Renal cortical epithelial cell (primary cell): ENCODE data around the gene HMGCS2. TPM values are rescaled to one million over a fixed set of nuclear protein-coding genes. Genes with fewer than 3 reads are reported as not detected.

Experiments used
- DNase-seq: peaks from one replicate; pipeline ENCODE4 v3.0.0-alpha.2; 2011; ENCODE audit warnings: low read depth
- total RNA-seq: library from RNA; depleted of rRNA; stranded (reverse); fragments of >200 nt; gene quantifications from 2 replicates; pipeline ENCODE4 v1.2.3, GENCODE V29; 2014

Gene HMGCS2
- total RNA-seq, 1 donor from 2014 or later, result not detected

DNA sequence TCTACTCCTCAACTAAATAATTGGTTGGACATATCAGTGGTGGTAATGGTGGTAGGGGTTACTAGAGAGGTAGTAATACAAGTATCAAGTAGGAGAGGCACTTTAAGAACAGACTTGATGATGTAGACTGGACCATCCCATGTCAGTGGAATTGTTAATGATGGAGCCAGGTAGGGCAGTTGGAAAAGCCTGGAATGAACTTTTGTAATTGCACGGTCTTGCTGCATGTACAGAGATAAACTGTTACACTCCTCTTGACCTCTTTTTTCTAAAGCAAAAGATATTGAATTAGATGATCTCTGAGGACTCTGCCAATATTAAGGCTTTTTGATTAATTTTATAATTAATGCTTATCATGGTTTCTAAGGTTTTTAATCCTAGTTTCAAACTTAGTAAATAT lies 5.8 kb downstream of the HMGCS2 start:
- DNase-seq, result no peak

DNA sequence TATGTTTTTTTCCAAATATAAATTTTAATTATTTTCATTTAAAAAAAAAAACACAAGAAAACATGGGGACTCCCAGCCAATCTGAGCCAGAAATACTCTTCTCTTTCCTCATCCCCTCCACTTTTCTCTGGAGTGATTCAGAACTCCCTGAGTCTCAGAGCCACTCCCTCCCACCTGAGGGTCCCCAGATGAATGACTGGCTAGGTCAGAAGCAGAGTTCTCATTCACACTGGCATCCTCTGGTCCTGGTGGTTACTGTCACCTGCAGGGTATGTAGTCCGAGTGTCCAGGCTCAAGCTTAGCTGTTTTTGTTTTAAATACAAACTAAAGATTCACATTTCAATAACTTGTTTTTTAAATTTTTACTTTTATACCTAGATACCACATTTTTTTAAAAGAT lies 6.3 kb downstream of the HMGCS2 start:
- no peak for DNase-seq

DNA sequence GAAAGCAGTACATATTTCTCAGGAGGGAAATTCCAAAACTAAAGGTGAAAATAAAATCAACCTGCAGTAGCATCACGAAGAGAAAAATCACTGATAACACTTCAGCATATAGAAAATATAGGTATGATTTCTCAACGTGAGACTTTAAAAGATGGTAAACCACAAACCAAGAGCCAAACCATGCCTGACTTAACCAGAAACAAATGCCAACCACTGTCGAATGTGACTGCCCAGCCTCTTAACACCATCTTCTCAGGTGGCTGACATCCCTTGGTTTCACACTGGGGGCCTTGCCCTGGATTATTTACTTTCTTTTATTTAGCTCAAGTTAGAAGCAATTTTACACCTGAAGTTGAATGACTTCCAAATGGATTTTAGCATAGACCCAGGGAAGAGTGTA lies 10.1 kb downstream of the HMGCS2 start:
- DNase-seq, result no peak

DNA sequence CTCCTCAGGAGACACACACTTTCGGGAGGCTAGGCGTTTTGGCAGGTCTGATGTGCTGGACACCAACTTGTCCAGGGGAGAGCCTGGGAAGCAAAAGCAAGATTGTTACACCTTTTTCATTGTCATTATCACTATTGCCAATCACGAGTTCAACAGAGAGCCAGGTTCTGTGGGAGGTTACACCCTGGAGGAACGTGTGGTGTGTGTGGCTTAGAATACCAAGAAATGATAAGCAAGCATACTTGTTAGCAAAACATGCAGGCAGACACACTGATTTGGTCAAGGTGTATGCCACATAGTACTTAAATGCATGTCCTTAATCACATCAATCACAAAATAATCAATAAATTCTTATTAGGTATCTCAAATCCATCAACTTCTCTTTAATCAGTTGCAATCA lies 16.1 kb downstream of the HMGCS2 start:
- no peak for DNase-seq

DNA sequence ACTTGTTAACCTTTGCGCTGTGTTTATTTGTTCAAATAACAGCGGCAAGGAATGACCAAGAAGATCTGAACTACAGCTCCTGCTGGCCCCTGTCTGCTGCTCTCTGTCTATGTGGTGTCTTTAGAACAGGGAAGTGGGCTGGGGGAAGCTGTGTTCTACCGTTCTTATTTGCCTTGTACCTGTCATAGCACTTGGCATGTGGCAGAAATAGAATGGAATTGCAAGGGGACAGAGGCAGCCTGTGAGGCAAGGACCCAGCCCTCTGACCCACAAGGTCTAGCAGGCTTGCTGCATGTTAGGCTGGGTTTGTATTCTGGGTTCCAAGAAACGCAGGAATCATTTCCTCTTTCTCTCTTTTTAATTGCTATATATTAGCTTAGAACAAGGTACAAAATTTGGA lies 20.7 kb downstream of the HMGCS2 start:
- DNase-seq, result no peak

DNA sequence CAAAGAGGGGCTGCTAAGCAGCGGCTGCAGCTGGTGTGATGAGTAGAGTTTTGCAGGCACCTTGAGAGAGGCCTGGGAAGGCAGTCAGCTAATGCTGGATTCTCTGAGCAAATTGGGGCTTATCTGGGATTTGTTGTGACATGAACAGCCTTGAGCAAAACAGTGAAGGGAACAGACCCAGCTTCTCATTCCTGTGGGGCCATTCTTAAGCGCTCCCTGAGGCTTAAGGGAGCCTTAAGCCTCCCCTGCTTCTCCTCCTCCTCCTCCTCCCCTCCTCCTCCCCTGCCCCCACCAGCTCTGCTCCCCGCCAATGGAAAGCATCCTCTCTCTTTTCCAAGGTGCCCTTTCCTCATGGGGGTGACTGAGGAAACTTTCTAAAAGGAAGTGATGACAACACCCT lies 21.3 kb downstream of the HMGCS2 start:
- no peak for DNase-seq

DNA sequence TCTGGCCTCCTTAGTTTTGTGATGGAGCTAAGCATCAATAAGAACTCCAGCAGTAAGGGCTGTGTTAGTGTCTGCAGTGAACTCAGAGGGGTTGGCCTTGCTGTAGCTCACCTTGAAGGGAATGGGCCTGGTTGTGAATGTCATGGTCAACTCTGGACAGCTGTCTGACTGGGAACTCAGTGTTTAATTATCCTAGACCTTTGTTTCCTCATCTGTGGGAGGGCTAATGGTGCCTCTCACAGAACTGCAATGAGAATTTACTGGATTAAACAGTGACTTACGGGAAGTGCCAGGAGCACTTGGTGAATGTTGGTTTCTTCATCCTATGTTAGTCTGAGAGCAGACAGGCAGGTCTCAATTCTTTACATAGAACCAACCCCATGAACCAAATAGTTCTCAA lies 23.7 kb downstream of the HMGCS2 start:
- DNase-seq, result no peak

DNA sequence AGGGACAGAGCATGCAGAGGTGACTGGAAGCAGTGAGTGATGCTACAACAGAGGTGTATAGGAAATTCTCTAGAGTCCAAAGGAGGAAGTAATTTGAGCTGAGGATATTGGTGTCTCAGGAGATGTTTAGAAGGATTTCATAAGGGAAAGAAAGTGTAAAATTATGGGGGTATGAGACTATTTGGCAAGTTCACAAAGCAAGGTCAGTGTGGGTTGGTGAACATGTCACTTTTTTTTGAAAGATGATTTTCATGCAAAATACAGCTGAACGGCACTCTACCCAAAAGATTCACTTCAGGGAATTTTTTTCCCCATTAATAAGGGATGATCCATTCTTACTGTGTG lies 24.1 kb downstream of the HMGCS2 start:
- no peak for DNase-seq

DNA sequence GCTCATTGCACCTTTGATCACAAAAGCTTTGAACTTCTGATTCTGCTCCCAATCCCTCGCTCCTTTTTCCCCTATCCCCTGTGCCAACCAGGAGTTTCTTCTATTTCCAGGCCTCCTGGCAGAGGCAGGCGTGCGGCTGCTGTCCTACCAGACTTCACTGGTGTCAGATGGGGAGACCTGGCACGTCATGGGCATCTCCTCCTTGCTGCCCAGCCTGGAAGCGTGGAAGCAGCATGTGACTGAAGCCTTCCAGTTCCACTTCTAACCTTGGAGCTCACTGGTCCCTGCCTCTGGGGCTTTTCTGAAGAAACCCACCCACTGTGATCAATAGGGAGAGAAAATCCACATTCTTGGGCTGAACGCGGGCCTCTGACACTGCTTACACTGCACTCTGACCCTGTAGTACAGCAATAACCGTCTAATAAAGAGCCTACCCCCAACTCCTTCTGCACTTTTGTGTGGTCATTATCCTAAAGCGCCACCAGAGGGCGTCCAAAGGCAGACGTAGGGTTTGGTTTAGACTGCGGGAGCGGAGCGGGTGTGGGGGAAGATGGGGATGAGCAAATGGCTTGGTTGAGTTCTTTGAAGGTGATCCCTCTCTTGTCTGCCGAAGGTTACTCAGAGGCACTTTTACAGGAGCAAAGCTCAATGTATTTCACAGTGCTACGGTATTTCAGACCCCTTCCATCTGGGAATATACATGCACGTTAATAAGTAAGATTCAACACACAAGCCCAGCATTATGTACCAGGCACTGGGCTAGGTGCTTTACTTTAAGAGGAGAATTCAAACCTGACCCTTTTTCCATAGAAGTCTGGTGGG lies 24.7 kb downstream of the HMGCS2 start:
- peak; percentile 49 for DNase-seq

DNA sequence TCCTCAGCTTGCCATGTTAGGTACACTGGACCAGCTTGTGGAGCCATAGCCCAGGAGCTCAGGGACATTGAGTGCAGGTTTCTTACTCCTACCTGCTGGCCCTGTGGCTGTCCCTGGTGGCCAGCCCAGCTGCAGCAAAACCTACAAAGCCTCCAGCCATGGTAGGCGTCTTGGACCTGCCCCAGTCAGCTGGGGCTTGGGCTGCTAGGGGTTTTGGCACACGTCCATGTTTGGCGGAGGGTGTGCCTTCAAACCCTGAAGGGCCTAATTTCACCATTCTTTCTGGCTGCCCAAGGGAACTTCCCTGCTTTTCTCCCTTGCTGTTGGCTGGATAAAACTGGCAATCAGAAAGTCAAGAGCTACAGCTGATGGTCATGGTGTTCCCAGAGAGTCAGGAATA lies 25.4 kb downstream of the HMGCS2 start:
- no peak for DNase-seq

DNA sequence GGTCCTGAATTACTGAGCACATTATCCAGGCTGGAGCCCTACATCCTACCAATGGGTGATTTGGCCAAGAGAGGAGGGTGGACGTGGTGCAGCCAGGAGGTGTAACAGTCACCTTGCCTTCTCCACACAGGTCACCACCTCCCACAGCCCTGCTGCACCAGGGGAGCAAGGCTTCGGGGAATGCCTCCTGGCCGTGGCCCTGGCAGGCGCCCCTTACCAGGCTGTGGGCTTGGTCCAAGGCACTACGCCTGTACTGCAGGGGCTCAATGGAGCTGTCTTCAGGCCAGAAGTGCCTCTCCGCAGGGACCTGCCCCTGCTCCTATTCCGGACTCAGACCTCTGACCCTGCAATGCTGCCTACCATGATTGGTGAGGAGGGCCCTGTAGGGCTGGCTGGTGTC lies 26.0 kb downstream of the HMGCS2 start:
- DNase-seq, result no peak

DNA sequence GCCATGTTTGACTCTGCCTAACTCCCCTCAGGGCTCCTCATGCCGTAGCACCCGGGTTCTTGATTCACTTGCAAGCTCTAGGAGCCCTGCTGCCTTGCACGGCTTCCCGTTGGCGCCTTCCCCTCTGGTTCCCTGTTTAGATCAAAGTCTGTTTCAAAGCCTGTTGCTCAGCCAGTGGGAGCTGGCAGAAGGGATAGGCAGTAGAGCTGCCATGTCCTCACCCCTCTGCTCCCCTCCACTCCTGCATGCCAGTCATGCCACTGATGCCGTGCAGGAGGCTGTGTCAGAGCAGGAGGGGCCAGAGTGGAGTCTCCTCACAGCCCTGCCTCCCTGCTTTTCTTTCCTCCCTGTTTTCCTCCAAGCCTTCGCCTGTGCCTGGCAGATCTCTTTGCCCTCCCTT lies 26.5 kb downstream of the HMGCS2 start:
- DNase-seq, result peak; percentile 47

DNA sequence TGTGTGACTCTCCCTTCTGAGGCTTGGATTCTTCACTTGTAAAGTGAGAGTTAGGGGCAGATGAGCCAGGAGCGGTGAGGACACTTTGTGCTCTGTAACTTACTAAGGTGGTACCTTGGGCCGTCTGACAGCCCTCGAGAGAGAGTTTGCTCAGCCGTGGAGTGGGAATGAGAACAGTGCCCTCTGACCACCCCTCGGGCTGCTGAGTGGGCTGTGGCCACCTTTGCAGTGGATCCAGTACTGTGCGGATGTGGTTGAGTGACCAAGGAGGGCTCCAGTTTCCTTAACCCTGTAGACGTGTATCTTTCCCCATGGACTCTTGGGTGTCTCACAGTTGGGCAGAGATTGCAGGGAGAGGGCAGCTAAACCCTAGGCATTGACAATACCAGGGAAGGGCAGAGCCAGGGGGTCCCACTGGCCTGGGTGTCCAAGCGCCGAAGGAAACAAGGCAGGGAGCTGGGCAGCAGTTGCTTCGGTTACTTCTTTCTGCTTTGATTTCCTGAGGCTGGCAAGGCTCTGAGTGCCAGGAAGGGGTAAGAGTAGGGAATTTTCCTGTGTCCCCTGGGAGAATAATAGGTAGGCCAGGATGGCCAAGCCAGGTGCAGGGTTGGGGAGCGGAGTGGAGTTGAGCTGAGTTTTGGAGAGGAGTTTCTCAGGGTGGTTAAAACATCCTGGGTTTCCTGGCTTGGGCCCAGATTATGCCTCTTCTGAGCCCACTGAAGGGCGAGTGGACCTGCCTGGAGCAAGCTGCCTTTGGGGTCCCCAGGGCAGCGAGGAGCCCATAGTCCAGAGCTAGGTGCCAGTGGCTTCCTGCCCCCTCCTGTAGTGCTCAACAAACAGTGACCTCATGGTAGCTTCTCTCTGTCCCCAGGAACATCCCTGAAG lies 27.6 kb downstream of the HMGCS2 start:
- no peak for DNase-seq

DNA sequence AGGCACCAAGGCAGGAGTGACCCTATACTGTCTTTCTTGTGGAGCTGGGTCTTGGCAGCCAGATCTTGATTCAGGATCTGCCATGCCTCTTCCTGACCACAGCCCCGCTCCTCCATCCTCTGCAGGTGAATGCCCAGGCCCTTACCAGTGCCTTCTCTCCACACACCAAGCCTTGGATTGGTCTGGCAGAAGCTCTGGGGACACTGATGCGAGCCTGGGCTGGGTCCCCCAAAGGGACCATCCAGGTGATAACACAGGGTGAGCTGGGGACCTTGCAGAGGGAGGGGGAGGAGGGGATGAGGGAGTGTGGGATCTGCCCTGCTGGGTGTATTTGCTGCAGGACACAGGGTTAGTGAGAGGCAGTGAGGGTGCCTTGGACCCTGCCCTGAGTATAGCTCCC lies 28.4 kb downstream of the HMGCS2 start:
- DNase-seq, result no peak

DNA sequence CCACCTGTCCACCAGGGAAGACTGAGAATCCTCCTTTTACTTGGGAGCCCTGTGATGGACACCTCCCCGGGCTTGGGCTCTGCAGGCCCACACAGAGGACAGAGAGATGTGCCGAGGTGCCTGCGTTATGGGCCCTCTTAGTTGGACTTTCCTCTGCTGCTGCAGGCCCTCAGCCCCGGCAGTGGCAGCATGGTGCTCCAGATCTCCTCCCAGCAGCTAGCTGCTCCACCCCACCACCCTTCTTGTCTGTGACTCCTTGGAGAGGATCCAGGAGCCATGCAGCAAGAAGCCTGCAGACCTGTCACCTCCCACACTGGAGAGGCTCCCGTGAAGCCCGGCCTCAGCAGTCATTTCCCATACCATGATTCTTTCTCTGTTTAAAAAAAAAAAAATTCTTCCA lies 29.6 kb downstream of the HMGCS2 start:
- no peak for DNase-seq

DNA sequence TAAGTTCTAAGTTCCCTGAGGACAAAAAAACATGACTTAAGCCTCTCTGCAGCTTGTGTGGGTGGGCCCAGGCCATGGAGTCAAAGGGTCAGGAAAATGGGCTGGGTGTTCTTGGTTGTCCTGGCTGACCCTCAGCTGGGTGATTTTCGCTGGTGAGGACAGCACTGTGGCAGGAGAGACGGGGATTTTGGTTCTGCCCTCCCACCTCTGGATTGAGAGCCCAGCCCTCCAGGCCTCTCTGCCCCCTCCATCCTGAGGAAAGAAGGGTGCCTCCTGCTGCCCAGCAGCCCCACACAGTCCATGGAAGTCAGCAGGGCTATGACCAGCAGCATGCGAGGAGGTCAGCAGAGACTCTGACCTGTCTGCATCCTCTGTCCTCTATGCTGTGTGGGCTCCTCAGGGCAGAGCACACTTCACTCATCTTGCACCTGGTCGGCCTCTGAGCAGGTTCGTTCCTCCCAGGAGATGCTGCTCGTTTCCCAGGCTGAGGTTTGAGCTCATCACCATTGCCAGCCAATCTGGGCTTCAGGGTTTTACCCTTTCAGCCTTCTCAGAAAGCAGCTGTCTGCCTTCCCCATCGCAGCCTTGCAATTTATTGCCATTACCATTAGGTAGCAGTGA lies 30.5 kb downstream of the HMGCS2 start:
- no peak for DNase-seq

DNA sequence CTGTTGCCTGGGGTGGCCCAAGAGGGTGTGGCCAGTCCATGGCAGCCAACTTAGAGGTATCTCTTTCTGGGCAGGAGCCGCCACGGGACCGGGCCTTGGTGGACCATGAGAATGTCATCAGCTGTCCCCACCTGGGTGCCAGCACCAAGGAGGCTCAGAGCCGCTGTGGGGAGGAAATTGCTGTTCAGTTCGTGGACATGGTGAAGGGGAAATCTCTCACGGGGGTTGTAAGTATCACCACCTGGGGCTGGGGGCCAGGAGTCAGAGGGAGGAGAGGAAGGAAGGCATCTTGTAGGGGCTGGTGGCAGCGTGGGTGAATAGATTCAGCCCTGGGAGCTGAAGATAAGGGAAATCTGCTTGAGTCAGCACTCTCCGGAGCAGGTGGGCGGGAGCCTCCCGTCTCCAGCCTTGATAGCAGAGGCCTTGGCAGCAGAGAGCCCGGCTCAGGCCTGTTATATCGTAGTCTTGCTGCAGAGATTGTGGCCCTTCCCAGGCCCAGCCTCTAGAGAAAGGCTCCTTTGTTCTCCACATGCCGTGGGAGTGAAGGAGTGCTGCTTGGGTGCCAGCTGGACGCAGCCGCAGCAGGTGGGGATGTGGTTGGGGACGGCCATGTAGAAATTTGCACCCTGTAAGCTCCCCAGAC lies 31.5 kb downstream of the HMGCS2 start:
- DNase-seq, result no peak

DNA sequence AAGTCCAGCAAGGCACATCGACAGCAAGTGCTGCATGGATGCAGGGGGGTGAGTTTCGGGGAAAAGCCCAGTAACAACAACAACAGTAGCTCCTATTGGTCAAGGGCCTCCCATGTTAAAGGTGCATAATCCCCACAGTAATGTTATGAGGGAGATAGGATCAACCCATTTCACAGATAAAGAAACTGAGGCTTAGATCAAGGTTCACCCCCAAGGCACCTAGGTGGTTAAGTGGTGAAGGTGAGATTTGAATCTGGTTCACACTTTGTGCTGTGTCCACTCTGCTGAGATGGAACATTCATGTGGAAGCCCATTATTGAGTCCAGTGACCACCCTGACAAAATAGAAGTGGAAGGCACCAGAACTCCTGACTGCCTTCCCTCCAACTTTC lies 32.1 kb downstream of the HMGCS2 start:
- no peak for DNase-seq

DNA sequence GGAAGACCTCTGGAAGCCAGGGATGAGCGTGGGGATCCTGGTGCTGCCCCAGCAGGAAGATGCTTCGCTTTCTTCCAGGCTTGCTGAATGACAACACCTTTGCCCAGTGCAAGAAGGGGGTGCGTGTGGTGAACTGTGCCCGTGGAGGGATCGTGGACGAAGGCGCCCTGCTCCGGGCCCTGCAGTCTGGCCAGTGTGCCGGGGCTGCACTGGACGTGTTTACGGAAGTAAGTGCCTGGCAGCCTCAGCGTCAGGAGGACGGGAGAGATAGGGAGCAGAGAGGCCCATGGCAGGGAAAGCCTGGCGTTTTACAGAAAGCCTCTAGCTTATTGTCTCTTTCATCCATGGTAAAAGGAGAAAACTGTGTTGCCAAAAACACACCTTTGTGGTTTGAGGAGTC lies 33.5 kb downstream of the HMGCS2 start:
- DNase-seq, result no peak

DNA sequence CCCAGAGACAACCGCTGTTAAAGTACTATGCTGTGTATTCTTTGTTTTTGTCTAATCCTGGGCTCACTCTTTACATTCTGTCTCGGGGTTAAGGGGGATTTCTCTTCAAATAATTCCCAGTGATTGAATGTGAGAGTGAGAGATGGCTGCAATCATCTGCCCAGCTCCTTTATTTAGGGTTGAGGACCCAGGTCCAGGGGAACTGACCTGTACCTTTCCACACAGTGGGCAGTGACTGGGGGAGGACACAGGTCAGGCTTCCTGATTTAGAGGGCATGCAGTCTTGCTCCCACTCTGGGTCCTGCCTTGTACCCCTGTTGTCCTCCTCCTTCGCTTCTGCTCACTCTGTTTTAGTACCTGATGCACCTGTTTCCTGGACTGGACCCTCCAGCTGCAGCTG lies 35.0 kb downstream of the HMGCS2 start:
- no peak for DNase-seq

DNA sequence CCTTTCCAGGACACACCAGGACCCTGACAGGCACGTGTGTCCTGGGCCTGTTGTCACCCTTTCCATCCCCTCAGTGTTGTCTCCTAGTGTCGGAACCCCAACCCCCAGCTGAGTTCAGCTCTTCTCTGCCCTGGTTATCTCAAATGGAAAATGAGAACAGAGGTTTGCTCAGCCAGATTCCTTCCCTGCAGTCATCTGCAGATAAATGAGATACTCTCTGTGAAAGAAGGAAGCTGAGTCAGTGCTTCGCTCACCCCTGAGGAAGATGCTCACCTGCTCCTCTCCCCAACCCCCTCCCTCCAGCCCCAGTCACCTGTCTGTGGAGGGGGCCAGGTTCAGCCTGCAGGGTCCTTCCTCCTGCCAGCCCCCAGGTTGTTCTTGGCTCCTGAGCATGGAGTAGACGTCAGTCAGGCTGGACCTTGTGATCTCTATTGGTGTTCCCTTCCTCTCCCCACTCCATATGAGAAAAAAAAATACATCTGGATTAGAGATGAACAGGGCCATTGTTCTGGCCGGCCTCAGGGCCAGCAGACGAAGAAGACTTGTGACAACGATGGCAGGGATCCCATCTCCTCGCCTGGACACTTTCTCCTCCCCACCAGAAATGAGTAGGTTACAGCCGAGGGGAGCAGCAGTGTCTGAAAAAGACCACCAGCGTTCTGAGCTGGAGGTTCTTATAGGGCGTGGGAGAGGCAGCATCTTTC lies 36.1 kb downstream of the HMGCS2 start:
- no peak for DNase-seq
